H1 (cell line): ENCODE results near the gene NDC80. TPM values are rescaled to one million over a fixed set of nuclear protein-coding genes. Genes with fewer than 3 reads are reported as not detected.

Experiments used
- BCL11A ChIP-seq, 2 experiments: IDR thresholded peaks; one replicate each; pipeline ENCODE4 v1.6.1; 2011; ENCODE audit warnings: low read depth in 2 of 2, low read length in 2 of 2, mild to moderate bottlenecking in 2 of 2
- BRCA1 ChIP-seq: IDR thresholded peaks from 2 replicates; pipeline ENCODE4 v1.6.1; 2012; ENCODE audit warnings: low read depth, low read length, improper control_type of control experiment
- CEBPB ChIP-seq: IDR thresholded peaks from 2 replicates; pipeline ENCODE4 v1.6.1; 2012; ENCODE audit warnings: low read depth, low read length
- CHD1 ChIP-seq: IDR thresholded peaks from 2 replicates; pipeline ENCODE4 v1.6.1; 2012; ENCODE audit warnings: low read depth, low read length, improper control_type of control experiment
- EP300 ChIP-seq, 2 experiments: IDR thresholded peaks; 1 replicate in 1 of 2; 2 replicates in 1 of 2; pipeline ENCODE4 v1.6.1; 2011 to 2012; ENCODE audit warnings: low read depth in 2 of 2, low read length in 2 of 2, mild to moderate bottlenecking in 2 of 2, borderline replicate concordance in 1 of 2, inconsistent platforms in 1 of 2, moderate library complexity in 1 of 2
- MAX ChIP-seq: IDR thresholded peaks from 2 replicates; pipeline ENCODE4 v1.6.1; 2012; ENCODE audit warnings: inconsistent platforms
- PHF8 ChIP-seq: fragments of 200-600 bp; sonication (generic); conservative IDR thresholded peaks from 2 replicates; pipeline ENCODE4 v1.7.1; 2012; ENCODE audit warnings: low read depth, mild to moderate bottlenecking, inconsistent platforms, low read length, moderate library complexity
- RAD21 ChIP-seq, 2 experiments: IDR thresholded peaks in 1 of 2; conservative IDR thresholded peaks in 1 of 2; 2 replicates each; pipeline ENCODE4 v1.6.1; 2011; ENCODE audit warnings: low read depth in 2 of 2, low read length in 2 of 2, improper control_type of control experiment in 1 of 2, inconsistent platforms in 1 of 2, mild to moderate bottlenecking in 1 of 2, moderate library complexity in 1 of 2
- polyA plus RNA-seq, 7 experiments: library from polyadenylated mRNA; depleted of rRNA in 3 of 7; stranded (reverse) in 5 of 7; unstranded in 2 of 7; fragments of >200 nt in 5 of 7; fragments of 200-250 nt in 2 of 7; gene quantifications; 1 replicate in 5 of 7; 2 replicates in 1 of 7; 4 replicates in 1 of 7; pipeline versions ENCODE4 v1.2.1 to v1.2.3, GENCODE V29; 2011 to 2013; ENCODE audit warnings: missing spikeins in 2 of 7, mixed read lengths in 2 of 7
- total RNA-seq: library from RNA; stranded (reverse); fragmentation: NEBNext Ultra II Directional; extraction: Animal tissue kit (Norgen Biotek cat#: 25700); gene quantifications from 2 replicates; pipeline ENCODE4 v1.2.1, GENCODE V29; 2021

NDC80 gene
- total and polyA plus RNA-seq, 2 of the 8 experiments (the other 6 are each of a cell fraction or from before 2014, with no cell fraction given) = 11.0 to 45.0 TPM

- no peak for TF ChIP-seq CHD1
- TF ChIP-seq MAX = no peak
- TF ChIP-seq EP300 (IDR thresholded peaks at IDR 0.05; ENCODE audit: borderline replicate concordance in 1 of 2, low read depth in 2 of 2, low read length in 2 of 2) = no peak
- no peak for TF ChIP-seq PHF8
- TF ChIP-seq CEBPB = no peak
- no peak for TF ChIP-seq BCL11A (IDR thresholded peaks at IDR 0.05; ENCODE audit: low read depth in 2 of 2, low read length in 2 of 2)
- TF ChIP-seq RAD21 (IDR thresholded peaks at IDR 0.05 in 1 of 2, conservative IDR thresholded peaks at IDR 0.05 in 1 of 2; ENCODE audit: low read depth in 2 of 2, low read length in 2 of 2) = no peak
- TF ChIP-seq BRCA1 = no peak
Observed at GRCh38 chr18:2610549-2610948, 39.2 kb downstream of the NDC80 start (continued).
